Endothelial cell (in vitro differentiated cells): ENCODE results near the gene RANBP10. TPM values are rescaled to one million over a fixed set of nuclear protein-coding genes. Genes with fewer than 3 reads are reported as not detected.

ENCODE experiments used
- DNase-seq: peaks from one replicate; pipeline ENCODE4 v3.0.0; 2021; ENCODE audit warnings: low spot score
- H3K27ac Mint-ChIP-seq: one replicate; pipeline ENCODE4 v1.8.0; 2021; ENCODE audit warnings: mixed read lengths, inconsistent platforms; ENCODE audit not compliant: unreplicated experiment
- H3K27me3 Mint-ChIP-seq: one replicate; pipeline ENCODE4 v1.8.0; 2021; ENCODE audit warnings: mild to moderate bottlenecking, moderate library complexity, mixed read lengths, inconsistent platforms; ENCODE audit not compliant: unreplicated experiment
- H3K36me3 Mint-ChIP-seq: one replicate; pipeline ENCODE4 v1.8.0; 2021; ENCODE audit warnings: mild to moderate bottlenecking, low read depth, mixed read lengths, inconsistent platforms; ENCODE audit not compliant: unreplicated experiment
- H3K4me1 Mint-ChIP-seq: one replicate; pipeline ENCODE4 v1.8.0; 2021; ENCODE audit warnings: mild to moderate bottlenecking, mixed read lengths, inconsistent platforms; ENCODE audit not compliant: unreplicated experiment
- H3K4me3 Mint-ChIP-seq: one replicate; pipeline ENCODE4 v1.8.0; 2021; ENCODE audit warnings: mild to moderate bottlenecking, mixed read lengths, inconsistent platforms; ENCODE audit not compliant: unreplicated experiment
- H3K9me3 Mint-ChIP-seq: one replicate; pipeline ENCODE4 v1.8.0; 2021; ENCODE audit warnings: mixed read lengths, inconsistent platforms; ENCODE audit not compliant: unreplicated experiment
- total RNA-seq: library from RNA; stranded (reverse); fragmentation: NEBNext Ultra II Directional; extraction: Animal tissue kit (Norgen Biotek cat#: 25700); gene quantifications from one replicate; pipeline ENCODE4 v1.2.1, GENCODE V29; 2021; ENCODE audit not compliant: unreplicated experiment
- TF ChIP-seq, protein P1 (sequence below): fragments of 200-600 bp; sonication (generic); IDR thresholded peaks from one replicate; pipeline ENCODE4 v1.5.0; 2021; ENCODE audit warnings: antibody characterized with exemption; ENCODE audit not compliant: unreplicated experiment

Gene RANBP10
- total RNA-seq, 1 donor from 2014 or later, result 19.5 TPM

DNA sequence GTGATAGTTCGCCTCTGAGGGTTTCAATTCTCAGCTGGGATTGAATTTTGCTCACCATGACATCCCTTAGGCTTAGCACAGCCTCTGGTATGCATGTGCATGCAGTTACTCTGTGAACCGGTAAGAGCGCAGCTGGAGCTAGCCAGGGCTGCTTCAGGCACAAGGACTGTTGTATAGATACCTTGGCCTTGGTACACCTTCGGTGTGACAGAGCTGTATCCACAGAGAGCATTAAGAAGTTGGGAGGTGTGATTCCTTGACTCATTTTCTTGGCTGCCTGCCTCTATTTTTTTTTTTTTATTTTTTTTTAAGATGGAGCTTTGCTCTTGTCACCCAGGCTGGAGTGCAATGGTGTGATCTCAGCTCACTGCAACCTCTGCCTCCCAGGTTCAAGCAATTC, 38.1 kb upstream of the RANBP10 start:
- no peaks in the 10 kb centered on the region for H3K36me3 Mint-ChIP-seq
- H3K27me3 Mint-ChIP-seq, result peaks cover 13% of the 10 kb centered on the region
- H3K4me1 Mint-ChIP-seq, result peaks cover 34% of the 10 kb centered on the region
- no peak overlapping the region for H3K4me3 Mint-ChIP-seq
- DNase-seq, result no peak
- H3K9me3 Mint-ChIP-seq, result no peaks in the 10 kb centered on the region
- TF ChIP-seq, protein P1, sequence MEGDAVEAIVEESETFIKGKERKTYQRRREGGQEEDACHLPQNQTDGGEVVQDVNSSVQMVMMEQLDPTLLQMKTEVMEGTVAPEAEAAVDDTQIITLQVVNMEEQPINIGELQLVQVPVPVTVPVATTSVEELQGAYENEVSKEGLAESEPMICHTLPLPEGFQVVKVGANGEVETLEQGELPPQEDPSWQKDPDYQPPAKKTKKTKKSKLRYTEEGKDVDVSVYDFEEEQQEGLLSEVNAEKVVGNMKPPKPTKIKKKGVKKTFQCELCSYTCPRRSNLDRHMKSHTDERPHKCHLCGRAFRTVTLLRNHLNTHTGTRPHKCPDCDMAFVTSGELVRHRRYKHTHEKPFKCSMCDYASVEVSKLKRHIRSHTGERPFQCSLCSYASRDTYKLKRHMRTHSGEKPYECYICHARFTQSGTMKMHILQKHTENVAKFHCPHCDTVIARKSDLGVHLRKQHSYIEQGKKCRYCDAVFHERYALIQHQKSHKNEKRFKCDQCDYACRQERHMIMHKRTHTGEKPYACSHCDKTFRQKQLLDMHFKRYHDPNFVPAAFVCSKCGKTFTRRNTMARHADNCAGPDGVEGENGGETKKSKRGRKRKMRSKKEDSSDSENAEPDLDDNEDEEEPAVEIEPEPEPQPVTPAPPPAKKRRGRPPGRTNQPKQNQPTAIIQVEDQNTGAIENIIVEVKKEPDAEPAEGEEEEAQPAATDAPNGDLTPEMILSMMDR, result no peak
- no peak overlapping the region for H3K27ac Mint-ChIP-seq

DNA sequence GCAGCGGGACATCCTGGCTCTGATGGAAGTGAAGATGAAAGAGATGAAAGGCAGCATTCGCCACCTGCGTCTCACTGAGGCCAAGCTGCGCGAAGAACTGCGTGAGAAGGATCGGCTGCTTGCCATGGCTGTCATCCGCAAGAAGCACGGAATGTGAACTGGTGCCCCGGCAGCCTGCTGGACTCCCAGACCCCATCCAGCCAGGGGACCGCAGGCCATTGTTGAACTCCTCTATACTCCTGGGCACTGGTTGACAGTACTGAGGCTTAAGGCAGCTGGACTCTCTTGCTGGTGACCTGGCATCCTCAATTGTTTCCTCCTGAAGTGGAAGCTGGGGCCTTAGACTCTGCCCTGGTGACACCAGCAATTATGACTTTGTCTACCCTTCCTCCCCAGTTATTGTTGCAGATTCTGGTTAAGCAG, 37.0 kb upstream of the RANBP10 start:
- H3K4me1 Mint-ChIP-seq, result peaks cover 34% of the 10 kb centered on the region
- TF ChIP-seq, protein P1, result no peak
- H3K27ac Mint-ChIP-seq, result peak overlapping the region; percentile 30
- peak; percentile 15 for DNase-seq
- H3K27me3 Mint-ChIP-seq, result peaks cover 13% of the 10 kb centered on the region
- peak overlapping the region; percentile 91 for H3K4me3 Mint-ChIP-seq
- no peaks in the 10 kb centered on the region for H3K9me3 Mint-ChIP-seq
- no peaks in the 10 kb centered on the region for H3K36me3 Mint-ChIP-seq

DNA sequence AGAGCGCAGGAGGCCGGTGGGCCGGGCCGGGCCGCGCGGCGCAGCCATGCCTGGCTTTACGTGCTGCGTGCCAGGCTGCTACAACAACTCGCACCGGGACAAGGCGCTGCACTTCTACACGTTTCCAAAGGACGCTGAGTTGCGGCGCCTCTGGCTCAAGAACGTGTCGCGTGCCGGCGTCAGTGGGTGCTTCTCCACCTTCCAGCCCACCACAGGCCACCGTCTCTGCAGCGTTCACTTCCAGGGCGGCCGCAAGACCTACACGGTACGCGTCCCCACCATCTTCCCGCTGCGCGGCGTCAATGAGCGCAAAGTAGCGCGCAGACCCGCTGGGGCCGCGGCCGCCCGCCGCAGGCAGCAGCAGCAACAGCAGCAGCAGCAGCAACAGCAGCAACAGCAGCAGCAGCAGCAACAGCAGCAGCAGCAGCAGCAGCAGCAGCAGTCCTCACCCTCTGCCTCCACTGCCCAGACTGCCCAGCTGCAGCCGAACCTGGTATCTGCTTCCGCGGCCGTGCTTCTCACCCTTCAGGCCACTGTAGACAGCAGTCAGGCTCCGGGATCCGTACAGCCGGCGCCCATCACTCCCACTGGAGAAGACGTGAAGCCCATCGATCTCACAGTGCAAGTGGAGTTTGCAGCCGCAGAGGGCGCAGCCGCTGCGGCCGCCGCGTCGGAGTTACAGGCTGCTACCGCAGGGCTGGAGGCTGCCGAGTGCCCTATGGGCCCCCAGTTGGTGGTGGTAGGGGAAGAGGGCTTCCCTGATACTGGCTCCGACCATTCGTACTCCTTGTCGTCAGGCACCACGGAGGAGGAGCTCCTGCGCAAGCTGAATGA, 36.4 kb upstream of the RANBP10 start:
- H3K36me3 Mint-ChIP-seq, result no peaks in the 10 kb centered on the region

DNA sequence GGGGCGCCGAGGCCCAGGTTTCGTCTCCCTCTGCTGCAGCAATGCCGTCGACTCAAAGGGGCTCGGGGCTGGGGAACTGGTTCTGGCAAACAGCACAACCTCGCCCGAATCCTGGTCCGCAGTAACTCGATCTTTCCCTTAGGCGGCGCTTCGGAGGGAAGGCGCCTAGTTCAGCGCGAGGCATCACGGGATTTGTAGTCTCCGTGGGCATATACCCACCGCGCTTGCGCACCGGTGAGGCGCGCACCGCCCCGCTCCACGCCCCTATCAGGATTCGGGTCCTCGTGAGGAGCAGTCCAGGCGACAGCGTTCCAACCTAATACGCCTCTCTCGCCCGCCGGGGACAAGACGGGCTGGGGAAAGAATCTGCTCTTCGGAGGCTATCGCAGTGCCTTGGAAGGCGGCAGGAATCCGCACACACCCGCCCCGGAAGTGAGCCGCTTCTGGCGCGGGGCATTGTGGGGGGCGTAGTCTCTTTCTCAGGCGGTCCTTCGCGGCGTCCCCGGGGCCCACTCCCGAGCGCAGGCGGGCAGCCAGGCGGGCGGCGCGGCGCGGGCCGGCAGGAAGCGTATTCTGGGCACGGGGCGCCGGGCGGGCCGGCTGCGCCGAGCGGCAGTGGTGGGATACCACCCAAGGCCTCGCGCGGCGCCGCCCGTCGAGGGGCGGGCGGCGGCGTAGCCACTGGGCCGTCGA, 35.6 kb upstream of the RANBP10 start, which contains the start of gene THAP11:
TSS of gene THAP11 (plus strand) at position 505 of the 693 bp plus-strand sequence. CDS start 235 bp downstream, outside the sequence.
- Mint-ChIP-seq H3K4me1 (peaks cover 26% of the 10 kb centered on the region), H3K36me3 (no peaks in the 10 kb centered on the region), H3K4me3 (peak within 1 kb of the TSS; percentile 91), H3K27me3 (peaks cover 14% of the 10 kb centered on the region), H3K9me3 (no peaks in the 10 kb centered on the region), H3K27ac (peak within 1 kb of the TSS; percentile 67)
- DNase-seq, result peak; percentile 98
- TF ChIP-seq, protein P1, result peak; percentile 80

More for the DNA sequence above, 36.4 kb upstream of the RANBP10 start:
- Mint-ChIP-seq H3K27me3 (peaks cover 13% of the 10 kb centered on the region), H3K9me3 (no peaks in the 10 kb centered on the region), H3K4me1 (peaks cover 29% of the 10 kb centered on the region), H3K27ac (no peak overlapping the region), H3K4me3 (peak overlapping the region; percentile 91)
- TF ChIP-seq, protein P1, result no peak
- peak; percentile 59 for DNase-seq
